SJSA1 (cell line): ENCODE data around the gene TMEM205. TPM values are rescaled to one million over a fixed set of nuclear protein-coding genes. Genes with fewer than 3 reads are reported as not detected.

Experiments used
- DNase-seq, 2 experiments: peaks; one replicate each; pipeline ENCODE4 v3.0.0-alpha.2; 2015 to 2020; ENCODE audit warnings: low spot score in 2 of 2, low read depth in 1 of 2
- H3K27ac ChIP-seq: fragments of 250-450 bp; sonication (Bioruptor Pico); 2 replicates; pipeline ENCODE4 v1.5.1; 2020; ENCODE audit warnings: mild to moderate bottlenecking, moderate library complexity
- H3K27me3 ChIP-seq: fragments of 250-450 bp; sonication (Bioruptor Pico); replicated peaks from 2 replicates; pipeline ENCODE4 v1.5.1; 2020; ENCODE audit warnings: mild to moderate bottlenecking, moderate library complexity
- H3K36me3 ChIP-seq: fragments of 250-450 bp; sonication (Bioruptor Pico); 2 replicates; pipeline ENCODE4 v1.5.1; 2020; ENCODE audit warnings: mild to moderate bottlenecking
- H3K4me1 ChIP-seq: fragments of 250-450 bp; sonication (Bioruptor Pico); replicated peaks from 2 replicates; pipeline ENCODE4 v1.6.1; 2021; ENCODE audit warnings: mild to moderate bottlenecking
- H3K4me3 ChIP-seq: fragments of 250-450 bp; sonication (Bioruptor Pico); 2 replicates; pipeline ENCODE4 v1.5.1; 2020; ENCODE audit warnings: mild to moderate bottlenecking
- H3K9me3 ChIP-seq: fragments of 250-450 bp; sonication (Bioruptor Pico); replicated peaks from 2 replicates; pipeline ENCODE4 v1.5.1; 2020; ENCODE audit warnings: mild to moderate bottlenecking
- total RNA-seq: library from RNA; depleted of rRNA; stranded (reverse); fragments of >200 nt; shearing (Covaris generic); gene quantifications from 2 replicates; pipeline ENCODE4 v1.2.3, GENCODE V29; 2014

Gene TMEM205
- total RNA-seq, 1 experiment from 2014 or later: 113 TPM

- Histone ChIP-seq H3K4me3 (no peak overlapping the region), H3K27ac (no peak overlapping the region), H3K27me3 (peaks cover 4% of the 10 kb centered on the region), H3K4me1 (peaks cover 55% of the 10 kb centered on the region), H3K9me3 (no peaks in the 10 kb centered on the region), H3K36me3 (no peaks in the 10 kb centered on the region)
- DNase-seq: no peak
These were observed 31.7 kb upstream of the TMEM205 start for GRCh38 chr19:11377756-11378155.

DNA sequence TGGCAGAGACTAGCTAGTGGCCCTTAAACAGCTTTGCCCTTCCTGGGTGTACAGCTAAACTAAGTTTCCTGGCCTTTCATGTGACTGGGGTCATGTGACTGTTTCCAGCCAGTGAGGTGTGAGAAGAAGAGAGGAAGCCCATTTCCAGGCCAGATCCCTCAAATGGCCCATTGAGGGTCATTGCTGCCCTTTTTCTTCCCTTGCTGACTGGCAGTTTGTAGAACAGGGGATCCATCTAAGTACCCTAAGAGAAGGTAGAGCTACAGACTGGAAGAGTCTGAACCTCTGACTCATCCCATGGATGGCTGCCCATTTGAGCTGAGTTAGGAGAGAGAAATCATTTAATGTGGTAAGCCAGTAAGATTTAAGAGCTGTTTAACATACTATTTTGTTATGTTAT, 31.2 kb upstream of the TMEM205 start:
- Histone ChIP-seq H3K4me3 (no peak overlapping the region), H3K27ac (no peak overlapping the region), H3K27me3 (no peaks in the 10 kb centered on the region), H3K36me3 (no peaks in the 10 kb centered on the region), H3K4me1 (peaks cover 50% of the 10 kb centered on the region), H3K9me3 (no peaks in the 10 kb centered on the region)
- peak; percentile 62 to 66 for DNase-seq

GRCh38 chr19:11375143-11375948, 29.3 kb upstream of the TMEM205 start:
- DNase-seq: no peak
- H3K27ac ChIP-seq: no peak overlapping the region
- H3K9me3 ChIP-seq: no peaks in the 10 kb centered on the region
- H3K27me3 ChIP-seq: no peaks in the 10 kb centered on the region
- H3K4me1 ChIP-seq: peaks cover 37% of the 10 kb centered on the region
- H3K4me3 ChIP-seq: peak overlapping the region; percentile 55
- H3K36me3 ChIP-seq: no peaks in the 10 kb centered on the region

- H3K4me1 ChIP-seq: peaks cover 34% of the 10 kb centered on the region
- peak within 1 kb of the TSS; percentile 55 for H3K4me3 ChIP-seq
- H3K27ac ChIP-seq: peak within 1 kb of the TSS; percentile 64
- H3K9me3 ChIP-seq: no peaks in the 10 kb centered on the region
- no peaks in the 10 kb centered on the region for H3K27me3 ChIP-seq
- DNase-seq: peak; percentile 98 to 99
- H3K36me3 ChIP-seq: no peaks in the 10 kb centered on the region
These were observed 28.5 kb upstream of the TMEM205 start, which contains the start of gene SWSAP1 for GRCh38 chr19:11374433-11375142. TSS of gene SWSAP1 (plus strand) at chr19:11374666. CDS start at chr19:11374681, 15 bp downstream.

DNA sequence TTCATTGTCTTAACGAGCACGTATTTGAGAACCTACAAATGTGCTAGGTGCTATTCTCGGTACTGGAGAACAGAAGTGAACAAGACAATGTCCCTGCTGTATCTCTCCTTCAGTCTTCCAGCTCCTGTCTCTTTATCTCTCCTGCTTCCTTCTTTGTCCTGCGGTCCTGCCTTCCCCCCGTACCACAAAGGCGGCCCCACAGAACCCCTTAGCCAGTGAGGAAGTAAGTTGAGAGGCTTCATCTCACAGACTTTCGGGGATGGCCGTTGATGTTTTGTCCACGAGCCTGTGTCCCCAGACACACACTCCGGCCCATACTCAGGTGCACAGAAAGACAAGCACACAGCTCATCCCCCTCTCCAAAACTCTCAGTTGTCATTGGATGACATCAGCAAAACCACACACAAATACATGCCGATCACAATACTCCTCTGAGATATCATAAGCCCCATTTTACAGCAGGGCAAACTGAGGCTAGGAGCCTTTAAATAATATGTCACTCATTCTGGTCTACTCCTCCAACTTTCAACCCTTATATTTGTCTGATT, 27.9 kb upstream of the TMEM205 start:
- DNase-seq: no peak
- Histone ChIP-seq H3K27ac (no peak overlapping the region), H3K9me3 (no peaks in the 10 kb centered on the region), H3K36me3 (no peaks in the 10 kb centered on the region), H3K4me1 (peaks cover 32% of the 10 kb centered on the region), H3K27me3 (no peaks in the 10 kb centered on the region), H3K4me3 (peak overlapping the region; percentile 55)

DNA sequence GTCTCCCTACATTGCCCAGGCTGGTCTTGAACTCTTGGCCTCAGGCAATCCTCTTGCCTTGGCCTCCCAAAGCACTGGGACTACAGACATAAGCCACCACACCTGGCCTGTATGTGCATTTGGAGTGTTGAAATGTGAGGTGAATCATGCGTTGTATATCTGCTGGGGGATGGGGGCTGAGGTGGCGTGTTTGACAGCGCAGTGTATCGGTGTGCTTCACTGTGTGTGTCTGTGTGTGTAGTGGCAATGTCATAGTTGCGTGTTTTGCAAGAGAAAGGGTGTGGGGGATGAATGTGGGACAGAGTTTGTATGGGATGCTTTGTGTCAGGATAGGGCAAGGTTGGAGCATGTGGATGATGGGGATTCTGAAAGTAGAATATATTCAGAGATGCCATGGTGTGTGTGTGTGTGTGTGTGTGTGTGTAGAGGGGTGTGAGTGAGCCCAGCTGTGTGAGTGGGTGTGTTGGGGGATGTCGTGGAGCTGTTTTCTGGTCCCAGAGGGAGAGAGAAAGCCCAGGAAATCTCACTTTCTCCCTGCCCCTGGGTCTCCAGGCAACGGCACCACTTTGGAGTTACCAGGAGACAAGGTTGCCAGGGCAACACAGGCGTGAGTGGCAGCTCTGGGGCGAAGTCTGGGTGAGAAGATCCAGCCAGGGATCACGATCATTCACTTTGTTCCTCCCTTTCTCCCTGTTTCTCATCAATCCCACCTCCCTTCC, 27.3 kb upstream of the TMEM205 start:
- no peak for DNase-seq
- no peak overlapping the region for H3K4me3 ChIP-seq
- H3K4me1 ChIP-seq: peaks cover 26% of the 10 kb centered on the region

GRCh38 chr19:11370744-11371143, 24.7 kb upstream of the TMEM205 start:
- H3K27me3 ChIP-seq: no peaks in the 10 kb centered on the region
- no peaks in the 10 kb centered on the region for H3K9me3 ChIP-seq
- H3K4me1 ChIP-seq: peaks cover 11% of the 10 kb centered on the region
- no peaks in the 10 kb centered on the region for H3K36me3 ChIP-seq
- H3K4me3 ChIP-seq: no peak overlapping the region
- DNase-seq: no peak
- no peak overlapping the region for H3K27ac ChIP-seq

More for the DNA sequence above, 27.3 kb upstream of the TMEM205 start:
- no peaks in the 10 kb centered on the region for H3K27me3 ChIP-seq
- H3K36me3 ChIP-seq: no peaks in the 10 kb centered on the region
- no peak overlapping the region for H3K27ac ChIP-seq
- H3K9me3 ChIP-seq: no peaks in the 10 kb centered on the region

DNA sequence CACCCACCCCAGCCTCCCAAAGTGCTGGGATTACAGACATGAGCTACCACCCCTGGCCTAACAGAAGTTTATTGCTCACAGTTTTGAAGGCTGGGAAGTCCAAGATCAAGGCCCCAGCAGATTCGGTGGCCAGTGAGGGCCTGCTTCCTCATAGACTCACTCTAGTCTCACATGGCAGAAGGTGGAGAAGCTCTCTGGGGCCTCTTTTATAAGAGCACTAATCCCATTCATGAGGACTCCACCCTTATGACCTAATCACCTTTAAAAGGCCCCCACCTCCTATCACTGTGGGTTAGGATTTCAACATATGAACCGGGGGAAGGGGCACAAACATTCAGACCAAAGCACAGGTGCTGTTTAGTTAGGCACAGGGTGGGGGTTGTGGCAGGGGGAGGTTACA, 21.5 kb upstream of the TMEM205 start:
- Histone ChIP-seq H3K27ac (no peak overlapping the region), H3K27me3 (no peaks in the 10 kb centered on the region), H3K4me3 (no peak overlapping the region), H3K9me3 (no peaks in the 10 kb centered on the region), H3K4me1 (no peaks in the 10 kb centered on the region), H3K36me3 (peaks cover under 1% of the 10 kb centered on the region; the same call in 1 of the 2 replicates)
- DNase-seq: no peak

DNA sequence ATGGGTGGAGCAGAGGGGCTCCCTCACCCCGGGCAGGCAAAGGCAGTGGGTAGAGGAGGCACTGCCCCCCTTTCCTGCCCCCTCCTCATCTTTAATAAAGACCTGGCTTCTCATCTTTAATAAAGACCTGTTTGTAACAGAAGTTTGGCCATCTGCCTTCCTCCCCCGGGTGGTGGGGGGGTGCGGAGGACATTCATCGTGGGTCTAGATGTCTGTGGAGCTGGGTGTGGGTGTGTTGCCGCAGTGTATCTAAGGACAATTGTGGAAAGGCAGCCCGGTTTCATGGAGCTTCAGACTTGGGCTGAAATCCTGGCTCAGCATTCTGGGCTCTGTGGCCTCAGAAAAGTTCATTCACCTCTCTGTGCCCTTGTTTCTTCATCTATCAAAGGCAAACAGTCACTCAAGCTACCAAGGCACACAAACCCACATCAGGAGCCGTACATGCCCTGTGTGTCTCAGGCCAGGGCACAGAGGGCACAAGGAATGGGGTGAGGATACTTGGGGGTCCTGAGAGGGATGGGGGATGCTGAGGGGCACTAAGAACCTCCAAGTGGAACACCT, 19.6 kb upstream of the TMEM205 start:
- Histone ChIP-seq H3K27ac (no peak overlapping the region), H3K27me3 (no peaks in the 10 kb centered on the region), H3K36me3 (peaks cover 15% of the 10 kb centered on the region), H3K4me3 (no peak overlapping the region), H3K4me1 (no peaks in the 10 kb centered on the region), H3K9me3 (no peaks in the 10 kb centered on the region)
- no peak for DNase-seq

GRCh38 chr19:11364935-11365334, 18.9 kb upstream of the TMEM205 start:
- H3K4me1 ChIP-seq: no peaks in the 10 kb centered on the region
- no peaks in the 10 kb centered on the region for H3K9me3 ChIP-seq
- peaks cover 15% of the 10 kb centered on the region for H3K36me3 ChIP-seq
- no peak for DNase-seq
- H3K27me3 ChIP-seq: no peaks in the 10 kb centered on the region
- H3K4me3 ChIP-seq: no peak overlapping the region
- no peak overlapping the region for H3K27ac ChIP-seq

DNA sequence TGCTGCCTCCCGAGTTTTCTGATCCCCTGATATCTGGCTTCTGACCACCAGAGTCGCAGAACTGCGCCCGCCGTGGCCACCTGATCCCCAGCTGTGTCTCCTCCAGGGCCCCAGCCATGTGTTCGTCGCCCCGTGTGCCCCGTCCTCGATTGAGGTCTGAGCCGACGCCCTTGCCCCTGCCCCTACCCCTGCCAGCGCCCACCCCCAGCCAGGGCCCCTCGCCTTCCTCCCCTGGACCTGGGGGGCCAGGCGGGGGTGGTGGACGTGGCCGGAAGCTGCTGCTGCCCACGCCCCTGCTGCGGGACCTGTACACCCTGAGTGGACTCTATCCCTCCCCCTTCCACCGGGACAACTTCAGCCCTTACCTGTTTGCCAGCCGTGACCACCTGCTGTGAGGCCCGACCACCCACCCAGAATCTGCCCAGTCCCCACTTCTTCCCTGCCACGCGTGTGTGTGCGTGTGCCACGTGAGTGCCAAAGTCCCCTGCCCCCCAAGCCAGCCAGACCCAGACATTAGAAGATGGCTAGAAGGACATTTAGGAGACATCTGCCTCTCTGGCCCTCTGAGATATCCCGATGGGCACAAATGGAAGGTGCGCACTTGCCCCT, 18.3 kb upstream of the TMEM205 start:
- no peaks in the 10 kb centered on the region for H3K4me1 ChIP-seq
- H3K4me3 ChIP-seq: no peak overlapping the region
- H3K9me3 ChIP-seq: no peaks in the 10 kb centered on the region
- peaks cover 19% of the 10 kb centered on the region for H3K36me3 ChIP-seq
- H3K27ac ChIP-seq: no peak overlapping the region
- no peak for DNase-seq
- no peaks in the 10 kb centered on the region for H3K27me3 ChIP-seq

GRCh38 chr19:11363881-11364280, 17.8 kb upstream of the TMEM205 start:
- H3K9me3 ChIP-seq: no peaks in the 10 kb centered on the region
- no peak overlapping the region for H3K27ac ChIP-seq
- no peaks in the 10 kb centered on the region for H3K27me3 ChIP-seq
- peaks cover 19% of the 10 kb centered on the region for H3K36me3 ChIP-seq
- H3K4me1 ChIP-seq: no peaks in the 10 kb centered on the region
- DNase-seq: no peak
- H3K4me3 ChIP-seq: no peak overlapping the region
